ENCODE results near the gene GATA3.
"Not testable (repeated sequence)": the region's sequence is repeated elsewhere in the genome, so short reads cannot be mapped to it uniquely, and the experiment has no call there.

DNA sequence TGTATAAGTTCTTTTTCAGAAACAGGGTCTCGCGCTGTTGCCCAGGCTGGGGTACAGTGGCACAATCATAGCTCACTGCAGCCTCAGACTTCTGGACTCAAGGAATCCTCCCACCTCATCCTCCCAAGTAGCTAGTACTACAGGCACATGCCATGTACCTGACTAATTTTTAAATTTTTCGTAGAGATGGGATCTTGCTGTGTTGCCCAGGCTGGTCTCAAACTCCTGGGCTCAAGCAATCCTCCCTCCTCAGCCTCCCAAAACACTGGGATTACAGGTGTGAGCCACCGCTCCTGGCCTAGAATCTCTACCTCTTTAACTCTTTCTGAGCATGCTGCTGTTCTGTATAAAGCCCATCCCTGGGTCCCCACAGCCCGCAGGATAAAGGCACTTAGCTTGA, 23.3 kb upstream of the GATA3 start:
- TF ChIP-seq, protein P1, sequence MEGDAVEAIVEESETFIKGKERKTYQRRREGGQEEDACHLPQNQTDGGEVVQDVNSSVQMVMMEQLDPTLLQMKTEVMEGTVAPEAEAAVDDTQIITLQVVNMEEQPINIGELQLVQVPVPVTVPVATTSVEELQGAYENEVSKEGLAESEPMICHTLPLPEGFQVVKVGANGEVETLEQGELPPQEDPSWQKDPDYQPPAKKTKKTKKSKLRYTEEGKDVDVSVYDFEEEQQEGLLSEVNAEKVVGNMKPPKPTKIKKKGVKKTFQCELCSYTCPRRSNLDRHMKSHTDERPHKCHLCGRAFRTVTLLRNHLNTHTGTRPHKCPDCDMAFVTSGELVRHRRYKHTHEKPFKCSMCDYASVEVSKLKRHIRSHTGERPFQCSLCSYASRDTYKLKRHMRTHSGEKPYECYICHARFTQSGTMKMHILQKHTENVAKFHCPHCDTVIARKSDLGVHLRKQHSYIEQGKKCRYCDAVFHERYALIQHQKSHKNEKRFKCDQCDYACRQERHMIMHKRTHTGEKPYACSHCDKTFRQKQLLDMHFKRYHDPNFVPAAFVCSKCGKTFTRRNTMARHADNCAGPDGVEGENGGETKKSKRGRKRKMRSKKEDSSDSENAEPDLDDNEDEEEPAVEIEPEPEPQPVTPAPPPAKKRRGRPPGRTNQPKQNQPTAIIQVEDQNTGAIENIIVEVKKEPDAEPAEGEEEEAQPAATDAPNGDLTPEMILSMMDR (IDR thresholded peaks at IDR 0.05) = not testable (repeated sequence)
- not testable (repeated sequence) for TF ChIP-seq POLR2A, POLR2AphosphoS5 (IDR thresholded peaks at IDR 0.05)

Data from prostate gland (tissue), 2 donors.